Measurements from ENCODE around the gene ZFAND2A.

GRCh38 chr7:1151156-1151555 is 8.8 kb downstream of the ZFAND2A start:
- TF ChIP-seq CTCF (IDR thresholded peaks at IDR 0.05) (no peak), POLR2AphosphoS5 (IDR thresholded peaks at IDR 0.05) (no peak), POLR2A (IDR thresholded peaks at IDR 0.05) (no peak), EP300 (IDR thresholded peaks at IDR 0.05) (no peak)
